HG03342 (cell line): ENCODE measurements around the gene SLC24A3.
"Not testable (repeated sequence)": the region's sequence is repeated elsewhere in the genome, so short reads cannot be mapped to it uniquely, and the experiment has no call there.

Source experiments
- ATAC-seq: cut with Tn5 transposase; IDR thresholded peaks from one replicate; pipeline ENCODE4 v1.9.1; 2021; ENCODE audit warnings: mild to moderate bottlenecking, moderate library complexity; ENCODE audit not compliant: unreplicated experiment

Gene SLC24A3

GRCh38 chr20:19727251-19727847 is 514.9 kb downstream of the SLC24A3 start:
- no peak for ATAC-seq

DNA sequence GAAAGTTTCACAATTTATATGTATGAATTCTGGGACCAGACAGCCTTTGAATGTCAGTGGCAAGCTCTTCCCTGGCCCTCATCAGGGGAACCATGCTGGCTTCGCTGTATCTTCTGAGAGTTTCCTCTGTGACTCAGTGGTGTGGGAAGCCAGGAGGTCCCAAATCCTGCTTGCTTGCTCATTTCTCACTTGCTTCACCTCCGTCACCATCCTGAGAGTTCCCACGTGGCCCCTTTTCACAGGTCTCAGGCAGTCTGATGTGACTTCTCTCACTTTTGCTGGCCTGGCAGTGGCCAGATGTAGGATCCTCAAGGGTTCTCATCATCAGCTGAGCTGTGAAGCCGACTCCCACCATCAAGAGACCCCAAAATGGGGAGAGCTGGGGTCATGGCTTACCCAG is 517.2 kb downstream of the SLC24A3 start:
- ATAC-seq = no peak

- no peak for ATAC-seq
Measured at GRCh38 chr20:19730706-19731105, 518.3 kb downstream of the SLC24A3 start.

GRCh38 chr20:19734811-19735210 is 522.4 kb downstream of the SLC24A3 start:
- no peak for ATAC-seq

GRCh38 chr20:19735446-19735845 is 523.0 kb downstream of the SLC24A3 start:
- no peak for ATAC-seq

DNA sequence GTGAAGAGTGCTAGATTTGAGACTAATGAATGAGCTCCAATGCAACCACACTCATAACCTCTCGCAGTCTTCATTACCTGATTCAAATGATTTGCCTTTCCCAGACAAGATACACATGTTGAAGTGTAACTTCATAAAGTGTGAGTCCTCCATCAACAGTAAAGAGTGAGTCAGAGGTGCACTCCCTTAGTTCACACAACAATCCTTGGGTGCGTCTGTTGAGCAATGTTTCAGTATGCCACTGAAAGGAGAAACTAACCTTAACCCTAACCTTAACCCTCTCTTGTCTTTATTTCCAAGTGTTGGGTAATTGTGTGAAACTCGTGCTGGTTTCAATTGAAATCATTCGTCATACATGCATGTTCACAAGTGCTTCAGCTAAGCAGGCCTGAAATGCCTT is 524.6 kb downstream of the SLC24A3 start:
- no peak for ATAC-seq

DNA sequence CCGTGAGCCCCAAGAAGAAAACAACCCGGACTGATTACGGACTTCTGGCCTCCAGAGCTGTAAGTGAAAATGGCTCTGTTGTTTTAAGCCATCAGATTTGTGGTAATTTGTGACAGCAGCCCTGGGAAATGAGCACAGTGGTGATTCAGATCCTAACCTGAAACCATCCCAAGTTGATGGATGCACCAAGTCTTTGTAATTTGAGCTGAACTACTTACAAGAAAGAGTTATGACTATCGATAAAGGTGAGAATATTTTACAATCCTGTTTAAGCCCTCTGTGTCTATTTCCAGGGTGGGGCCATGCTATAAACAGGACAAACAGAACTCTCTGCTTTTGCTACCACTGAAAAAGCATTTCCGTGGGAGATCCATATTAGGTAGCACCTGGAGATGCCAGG is 526.5 kb downstream of the SLC24A3 start:
- ATAC-seq = no peak

- no peak for ATAC-seq
Measured at GRCh38 chr20:19739351-19739750, 526.9 kb downstream of the SLC24A3 start.

DNA sequence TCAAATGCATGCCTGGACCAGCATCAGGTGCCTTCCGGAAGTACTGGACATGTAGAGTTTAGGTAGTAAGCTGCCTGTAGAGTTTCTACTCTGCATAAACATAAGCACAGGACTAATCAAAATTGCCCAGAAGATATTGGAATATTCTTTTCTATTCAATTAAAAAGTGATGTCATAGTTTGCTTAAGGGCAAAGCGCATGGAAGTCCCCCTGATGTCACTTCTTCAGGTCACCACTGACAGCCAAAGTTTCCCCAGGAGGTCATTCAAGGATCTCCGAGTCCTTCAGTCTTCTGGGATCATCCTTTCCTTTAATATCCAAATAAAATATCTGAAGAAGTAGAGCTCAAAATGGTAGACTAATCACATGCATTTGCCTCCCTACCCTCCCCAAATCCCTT is 528.1 kb downstream of the SLC24A3 start:
- ATAC-seq = no peak

- ATAC-seq = no peak
Measured at GRCh38 chr20:19741924-19742323, 529.5 kb downstream of the SLC24A3 start.

DNA sequence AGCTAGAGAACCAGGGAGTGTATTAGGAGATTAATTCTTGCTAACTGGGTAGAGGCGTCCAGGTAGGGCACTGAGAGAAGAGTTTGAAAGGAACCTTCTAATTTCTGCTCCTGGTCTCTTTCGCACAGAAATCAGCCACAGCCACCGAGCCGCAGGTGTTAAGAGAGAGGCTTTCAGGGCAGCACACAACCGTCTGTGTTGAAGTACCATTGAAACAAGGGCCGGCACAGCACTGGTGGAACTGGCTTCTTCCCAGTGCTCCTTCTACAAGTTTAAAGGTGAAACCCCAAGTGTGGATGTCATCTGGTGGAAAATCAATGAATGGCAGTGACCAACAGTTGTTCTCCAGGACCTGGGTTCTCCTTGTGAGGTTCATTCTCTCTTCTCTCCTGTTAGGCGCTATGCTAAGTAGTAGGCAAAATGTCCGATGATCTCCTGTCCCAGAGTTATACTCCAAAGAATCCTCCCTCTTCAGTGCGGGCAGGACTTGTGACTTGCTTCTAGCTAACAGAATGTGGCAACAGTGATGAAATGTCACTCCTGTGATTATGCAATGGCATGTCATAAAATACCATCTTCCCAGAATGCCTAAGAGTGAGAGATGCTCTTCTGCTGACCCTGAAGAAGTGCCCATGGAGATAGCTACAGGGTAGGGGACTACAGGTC is 530.7 kb downstream of the SLC24A3 start:
- ATAC-seq = no peak

DNA sequence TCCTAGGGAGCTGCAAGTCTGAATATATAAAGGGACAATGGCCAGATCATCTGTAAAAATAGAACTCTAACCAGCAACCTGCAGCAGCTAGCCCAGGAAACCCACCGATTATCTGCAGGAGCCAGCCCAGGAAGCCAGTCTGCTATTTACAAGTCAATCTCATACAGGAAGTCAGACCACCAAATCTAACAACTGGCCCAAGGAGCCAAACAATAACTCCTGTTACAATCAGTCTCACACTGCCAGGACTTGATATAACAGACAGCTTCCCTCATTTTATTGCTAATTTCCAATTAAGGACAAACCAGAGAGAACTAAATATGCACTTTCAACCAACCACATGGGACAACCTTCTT is 531.2 kb downstream of the SLC24A3 start:
- no peak for ATAC-seq

DNA sequence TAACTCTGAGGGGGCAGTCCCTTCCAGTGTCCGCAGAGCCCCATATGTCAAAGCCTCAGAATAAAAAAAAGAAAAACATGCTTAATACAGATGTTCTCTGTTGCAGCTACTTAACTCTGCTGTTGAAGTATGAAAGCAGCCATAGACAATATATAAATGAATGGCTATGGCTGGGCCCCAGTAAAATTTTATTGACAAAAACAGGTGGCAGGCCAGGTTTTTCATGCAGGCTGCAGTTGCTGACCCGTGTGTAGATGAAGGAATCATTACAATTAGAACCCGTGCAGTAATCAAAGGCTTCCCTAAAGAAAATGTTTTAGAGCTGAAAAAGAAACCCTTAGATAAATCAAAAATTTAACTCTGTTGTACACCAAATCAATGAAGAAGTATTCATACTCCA is 532.7 kb downstream of the SLC24A3 start:
- ATAC-seq = no peak

- no peak for ATAC-seq
Measured at GRCh38 chr20:19745584-19745983, 533.1 kb downstream of the SLC24A3 start.

- no peak for ATAC-seq
Measured at GRCh38 chr20:19746396-19746795, 534.0 kb downstream of the SLC24A3 start.

DNA sequence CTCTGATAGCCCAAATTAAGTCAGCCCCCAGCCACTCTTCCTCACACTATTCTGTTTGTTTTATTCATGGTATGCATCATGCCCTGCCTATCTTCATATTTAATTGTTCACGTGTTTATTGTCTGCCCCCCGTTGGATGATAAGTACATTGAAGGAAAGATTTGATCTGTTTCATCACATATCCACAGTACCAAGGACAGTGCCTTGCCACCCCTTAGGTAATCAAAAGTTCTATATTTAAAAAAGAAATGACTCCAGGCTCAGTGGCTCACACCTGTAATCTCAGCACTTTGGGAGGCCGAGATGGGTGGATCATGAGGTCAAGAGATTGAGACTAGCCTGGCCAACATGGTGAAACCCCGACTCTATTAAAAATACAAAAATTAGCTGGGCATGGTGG is 535.5 kb downstream of the SLC24A3 start:
- no peak for ATAC-seq

DNA sequence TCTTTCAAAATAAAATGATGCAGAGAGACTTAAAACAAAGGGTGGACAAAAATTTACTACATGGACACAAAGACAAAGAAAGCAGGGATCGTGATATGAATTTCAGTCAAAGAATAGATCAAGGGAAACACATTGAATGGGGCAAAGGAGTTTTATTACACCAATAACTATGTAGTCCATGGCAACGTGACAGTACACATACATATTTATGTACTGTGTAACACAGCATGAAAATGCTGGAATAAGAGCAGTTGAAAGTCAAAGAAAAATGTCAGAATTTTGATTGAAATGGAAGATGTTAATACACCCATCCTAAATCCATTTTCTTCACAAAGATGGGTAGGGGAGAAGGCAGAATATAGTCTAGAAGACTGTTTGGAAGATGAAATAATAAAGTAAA is 536.2 kb downstream of the SLC24A3 start:
- no peak for ATAC-seq

DNA sequence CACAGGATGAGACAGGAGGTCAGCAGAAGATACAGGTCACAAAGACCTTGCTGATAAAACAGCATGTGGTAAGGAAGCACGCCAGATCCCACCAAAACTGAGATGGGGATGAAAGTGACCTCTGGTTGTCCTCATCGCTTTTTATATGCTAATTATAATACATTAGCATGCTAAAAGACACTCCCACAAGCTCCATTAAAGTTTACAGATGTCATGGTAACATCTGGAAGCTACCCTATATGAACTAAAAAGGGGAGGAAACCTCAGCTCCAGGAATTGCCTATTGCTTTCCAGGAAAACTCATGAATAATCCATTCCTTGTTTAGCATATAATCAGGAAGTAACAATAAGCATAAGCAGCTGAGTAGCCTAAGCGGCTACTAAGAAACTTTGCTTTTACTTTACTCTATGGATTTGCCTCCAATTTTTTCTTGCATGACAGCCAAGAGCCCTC is 537.2 kb downstream of the SLC24A3 start:
- ATAC-seq = no peak

GRCh38 chr20:19750101-19750606 is 537.7 kb downstream of the SLC24A3 start:
- ATAC-seq = no peak

GRCh38 chr20:19750907-19751636 is 538.6 kb downstream of the SLC24A3 start:
- ATAC-seq = no peak

DNA sequence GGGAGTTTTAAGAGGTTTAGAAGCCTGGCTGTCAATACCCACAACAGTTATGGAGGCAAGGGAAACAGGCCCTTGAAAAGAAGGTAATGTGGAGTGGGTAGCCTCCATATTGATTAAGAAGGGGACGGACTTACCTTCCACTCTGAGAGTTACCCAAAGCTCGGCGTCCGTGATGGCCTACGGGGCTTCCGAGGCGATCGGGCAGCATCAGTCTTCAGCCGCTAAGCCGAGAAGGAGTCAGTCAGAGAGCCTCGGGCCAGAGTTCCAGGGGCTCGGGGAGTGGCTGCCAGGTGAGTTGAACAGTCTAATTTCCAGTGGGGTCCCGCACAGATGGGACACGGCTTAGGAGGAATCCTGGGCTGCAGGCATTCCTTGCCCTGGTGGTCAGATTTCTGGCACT is 541.8 kb downstream of the SLC24A3 start:
- ATAC-seq = not testable (repeated sequence)
